ENCODE measurements around the gene MARCHF9. TPM values are rescaled to one million over a fixed set of nuclear protein-coding genes. Genes with fewer than 3 reads are reported as not detected.

MARCHF9 gene
- total RNA-seq, 1 donor from 2014 or later = 20.0 TPM

DNA sequence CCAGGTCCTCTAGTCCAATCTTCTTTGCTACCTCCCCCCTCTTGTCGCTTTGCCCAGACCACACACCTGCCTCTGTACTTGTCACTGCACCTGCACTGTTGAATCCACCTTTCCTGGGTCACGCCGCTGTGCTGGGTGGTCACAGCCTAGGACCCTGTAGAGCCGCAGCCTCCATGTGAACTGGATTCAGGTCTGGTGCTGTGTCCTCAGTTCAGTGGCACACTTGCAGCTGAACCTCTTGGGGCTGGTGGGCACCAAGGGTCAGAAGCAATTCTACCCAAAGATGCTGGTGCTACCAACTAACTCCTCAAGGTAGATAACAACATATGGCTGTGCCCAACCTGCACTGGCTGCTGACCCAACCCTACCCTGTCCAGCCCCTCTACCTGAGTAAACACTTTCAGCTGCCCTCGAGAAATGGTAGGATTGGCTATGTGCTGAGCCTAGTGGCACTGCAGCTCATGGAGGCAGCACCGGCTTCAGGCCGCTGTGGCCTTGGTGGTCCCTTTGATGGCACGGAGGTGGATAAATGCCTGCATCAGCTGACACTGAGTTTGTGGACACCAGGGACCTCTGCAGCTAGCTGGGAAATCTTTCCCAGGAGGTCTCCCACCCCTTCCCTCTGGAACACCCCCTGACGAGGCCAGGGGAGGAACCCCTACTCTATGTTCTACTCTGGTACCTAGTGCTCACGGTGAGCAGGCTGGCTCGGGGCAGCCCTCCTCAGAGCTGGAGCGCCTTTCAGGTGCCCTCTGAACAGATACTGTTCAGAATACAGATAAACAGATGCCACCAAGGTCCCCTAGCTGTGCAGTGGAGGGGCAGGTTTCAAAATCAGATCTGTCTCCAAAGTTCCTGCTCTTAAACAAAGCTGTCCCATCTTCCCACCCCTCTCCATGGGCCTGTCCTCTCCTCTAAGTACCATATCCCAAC is 30.6 kb upstream of the MARCHF9 start:
- H3K4me1 ChIP-seq = peaks cover 8% of the 10 kb centered on the region
- no peak overlapping the region for H3K4me3 ChIP-seq
- TF ChIP-seq, protein P1, sequence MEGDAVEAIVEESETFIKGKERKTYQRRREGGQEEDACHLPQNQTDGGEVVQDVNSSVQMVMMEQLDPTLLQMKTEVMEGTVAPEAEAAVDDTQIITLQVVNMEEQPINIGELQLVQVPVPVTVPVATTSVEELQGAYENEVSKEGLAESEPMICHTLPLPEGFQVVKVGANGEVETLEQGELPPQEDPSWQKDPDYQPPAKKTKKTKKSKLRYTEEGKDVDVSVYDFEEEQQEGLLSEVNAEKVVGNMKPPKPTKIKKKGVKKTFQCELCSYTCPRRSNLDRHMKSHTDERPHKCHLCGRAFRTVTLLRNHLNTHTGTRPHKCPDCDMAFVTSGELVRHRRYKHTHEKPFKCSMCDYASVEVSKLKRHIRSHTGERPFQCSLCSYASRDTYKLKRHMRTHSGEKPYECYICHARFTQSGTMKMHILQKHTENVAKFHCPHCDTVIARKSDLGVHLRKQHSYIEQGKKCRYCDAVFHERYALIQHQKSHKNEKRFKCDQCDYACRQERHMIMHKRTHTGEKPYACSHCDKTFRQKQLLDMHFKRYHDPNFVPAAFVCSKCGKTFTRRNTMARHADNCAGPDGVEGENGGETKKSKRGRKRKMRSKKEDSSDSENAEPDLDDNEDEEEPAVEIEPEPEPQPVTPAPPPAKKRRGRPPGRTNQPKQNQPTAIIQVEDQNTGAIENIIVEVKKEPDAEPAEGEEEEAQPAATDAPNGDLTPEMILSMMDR (IDR thresholded peaks at IDR 0.05) = no peak
- DNase-seq (no peak), ATAC-seq (no peak)
- intact Hi-C loops (cut with DNase I) = no loop called here
- peaks cover 29% of the 10 kb centered on the region for H3K36me3 ChIP-seq
- H3K9me3 ChIP-seq = no peaks in the 10 kb centered on the region
- no peak overlapping the region for H3K27ac ChIP-seq
- no peaks in the 10 kb centered on the region for H3K27me3 ChIP-seq (ENCODE audit: low read depth)

DNA sequence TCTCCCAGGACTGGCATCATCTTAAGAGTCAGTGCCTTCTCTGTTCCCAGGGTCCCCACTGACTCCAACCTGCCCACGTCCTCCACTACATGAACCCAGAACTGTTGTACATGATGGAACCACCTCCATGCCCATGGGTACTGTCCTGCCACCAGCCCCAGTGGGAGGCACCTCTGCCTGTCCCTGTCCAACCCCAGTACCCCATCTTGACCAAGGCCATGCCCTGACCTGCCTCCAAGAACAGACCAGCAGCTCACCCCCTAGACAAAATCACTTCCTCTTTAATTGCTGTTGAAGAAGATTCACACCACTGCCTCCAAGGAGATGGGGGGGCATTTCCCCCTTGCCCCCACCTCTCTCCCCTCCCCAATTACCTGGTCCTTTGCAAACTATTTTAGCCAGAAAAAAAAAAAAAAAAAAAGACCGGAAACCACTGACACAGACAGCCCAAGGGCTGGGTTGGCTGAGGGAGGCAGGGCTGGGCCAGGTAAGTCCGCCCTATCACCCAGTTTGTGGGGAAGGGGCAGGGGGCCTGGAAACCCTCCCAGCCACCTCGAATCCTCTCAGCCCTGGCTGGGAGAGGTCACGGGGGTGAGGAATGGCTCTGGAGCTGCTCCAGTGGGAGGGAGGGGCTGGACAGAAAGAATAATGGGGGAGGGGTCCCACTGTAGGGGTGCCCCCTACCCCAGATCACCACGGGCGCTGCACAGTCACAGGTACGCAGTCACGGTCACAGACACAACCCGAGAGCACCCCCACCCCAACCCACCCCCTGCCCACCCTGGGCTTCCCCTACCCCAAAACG is 29.8 kb upstream of the MARCHF9 start:
- no peaks in the 10 kb centered on the region for H3K9me3 ChIP-seq
- H3K4me3 ChIP-seq = no peak overlapping the region
- no peak for DNase-seq
- ATAC-seq = no peak
- no peak overlapping the region for H3K27ac ChIP-seq
- TF ChIP-seq, protein P1 (IDR thresholded peaks at IDR 0.05) = no peak
- H3K27me3 ChIP-seq (ENCODE audit: low read depth) = no peaks in the 10 kb centered on the region
- peaks cover 8% of the 10 kb centered on the region for H3K4me1 ChIP-seq
- intact Hi-C loops (cut with DNase I) = no loop called here
- peaks cover 20% of the 10 kb centered on the region for H3K36me3 ChIP-seq

DNA sequence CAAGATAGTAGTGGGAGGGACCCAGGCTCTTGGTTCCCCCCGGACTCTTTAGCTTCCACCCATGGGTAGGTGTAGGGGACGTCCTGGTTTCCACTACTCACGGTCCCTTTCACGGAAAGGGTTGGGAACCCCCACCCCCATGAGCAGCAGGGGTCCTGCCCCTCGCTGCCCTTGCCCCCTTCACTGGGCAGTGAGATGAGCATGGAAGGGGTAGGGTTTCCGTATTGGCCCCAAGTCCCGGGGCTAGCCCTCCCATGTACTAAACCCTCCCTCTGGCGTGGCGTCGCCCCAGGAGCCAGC is 29.1 kb upstream of the MARCHF9 start:
- peak overlapping the region; percentile 60 for H3K27ac ChIP-seq
- TF ChIP-seq, protein P1 (IDR thresholded peaks at IDR 0.05) = no peak
- intact Hi-C loops (cut with DNase I) = no loop called here
- H3K4me1 ChIP-seq = peaks cover 8% of the 10 kb centered on the region
- peak overlapping the region; percentile 75 for H3K4me3 ChIP-seq
- peaks cover 1% of the 10 kb centered on the region for H3K27me3 ChIP-seq (ENCODE audit: low read depth)
- ATAC-seq = no peak
- H3K9me3 ChIP-seq = no peaks in the 10 kb centered on the region
- DNase-seq = no peak
- peaks cover 13% of the 10 kb centered on the region for H3K36me3 ChIP-seq

DNA sequence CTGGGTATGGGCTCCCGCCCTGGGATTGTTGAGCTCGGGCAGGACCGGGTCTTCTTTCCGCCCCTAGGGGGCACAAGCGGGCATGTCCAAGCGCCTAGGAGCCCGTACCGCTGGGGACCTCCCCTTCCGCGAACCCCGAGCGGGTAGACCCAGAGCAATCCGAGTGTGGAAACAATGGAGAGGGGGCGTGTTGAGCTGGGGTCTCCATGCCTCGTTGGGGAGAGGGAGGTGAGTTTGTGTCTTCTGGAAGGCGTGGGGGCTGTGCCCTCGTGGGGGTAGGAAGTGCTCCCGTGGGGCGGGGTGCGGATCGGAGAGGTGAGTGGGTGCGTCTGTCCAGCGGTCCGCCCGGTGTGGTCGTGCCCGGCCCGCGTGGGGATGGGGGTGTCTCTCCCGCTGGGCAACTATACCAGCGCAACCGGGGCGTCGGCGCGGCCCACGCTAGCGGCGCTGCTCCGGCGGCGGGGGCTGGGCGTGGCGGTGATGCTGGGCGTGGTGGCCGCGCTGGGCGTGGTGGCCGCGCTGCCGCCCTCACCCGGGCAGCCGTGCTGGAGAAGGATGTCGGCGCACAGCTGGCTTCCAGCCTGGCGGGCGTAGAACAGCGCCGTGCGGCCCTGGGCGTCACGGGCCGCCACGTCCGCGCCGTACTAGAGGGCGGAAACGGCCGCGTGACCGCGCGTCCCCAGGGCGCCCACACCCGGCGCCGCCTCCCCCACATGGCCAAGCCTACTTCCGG is 28.6 kb upstream of the MARCHF9 start:
- intact Hi-C loops (cut with DNase I) = no loop called here
- peak overlapping the region; percentile 75 for H3K4me3 ChIP-seq
- H3K9me3 ChIP-seq = no peaks in the 10 kb centered on the region
- DNase-seq (peak; percentile 84), ATAC-seq (peak; percentile 86 to 87)
- peaks cover 8% of the 10 kb centered on the region for H3K4me1 ChIP-seq
- peaks cover 9% of the 10 kb centered on the region for H3K36me3 ChIP-seq
- peaks cover 4% of the 10 kb centered on the region for H3K27me3 ChIP-seq (ENCODE audit: low read depth)
- peak overlapping the region; percentile 60 for H3K27ac ChIP-seq
- TF ChIP-seq, protein P1 (IDR thresholded peaks at IDR 0.05) = peak; percentile 77
